ENCODE measurements around the gene FHDC1.

FHDC1 gene

DNA sequence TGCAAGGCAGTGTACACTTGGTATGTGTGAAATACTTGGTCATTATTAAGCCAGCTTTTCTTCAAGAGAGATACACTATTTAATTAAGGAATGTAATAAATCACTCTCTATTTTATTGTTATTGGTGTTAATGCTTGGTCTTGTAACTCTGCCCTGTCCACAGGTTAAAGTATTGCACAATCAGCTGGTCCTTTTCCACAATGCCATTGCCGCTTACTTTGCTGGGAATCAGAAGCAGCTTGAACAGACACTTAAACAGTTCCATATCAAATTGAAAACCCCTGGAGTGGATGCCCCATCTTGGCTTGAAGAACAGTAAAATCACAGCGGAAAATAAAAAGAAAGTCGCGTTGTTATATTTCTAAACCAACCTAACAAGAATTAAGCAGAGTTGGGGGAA lies 26.2 kb upstream of the FHDC1 start:
- Histone ChIP-seq H4K20me1 (ENCODE audit: low read depth, low read length) (no peaks in the 10 kb centered on the region), H3K27me3 (ENCODE audit: low read length) (no peaks in the 10 kb centered on the region), H3K4me2 (ENCODE audit: low read depth, low read length, poor library complexity, severe bottlenecking) (no peak overlapping the region), H3K79me2 (ENCODE audit: insufficient read depth, low read length) (no peaks in the 10 kb centered on the region), H3K4me3 (ENCODE audit: insufficient read depth, low read length, poor library complexity, severe bottlenecking) (no peak overlapping the region), H3K9me3 (ENCODE audit: insufficient read depth, low read length) (no peaks in the 10 kb centered on the region), H3K9ac (ENCODE audit: low read length) (no peak overlapping the region), H2AFZ (ENCODE audit: low read depth, low read length, severe bottlenecking) (no peak overlapping the region), H3K9me2 (replicated peaks; ENCODE audit: insufficient read depth, low read length) (no peaks in the 10 kb centered on the region), H3K27ac (ENCODE audit: low read depth, low read length) (no peak overlapping the region), H3K36me3 (ENCODE audit: low read length) (no peaks in the 10 kb centered on the region), H3F3A (ENCODE audit: insufficient read depth) (no peaks in the 10 kb centered on the region)
- TF ChIP-seq, protein P1, sequence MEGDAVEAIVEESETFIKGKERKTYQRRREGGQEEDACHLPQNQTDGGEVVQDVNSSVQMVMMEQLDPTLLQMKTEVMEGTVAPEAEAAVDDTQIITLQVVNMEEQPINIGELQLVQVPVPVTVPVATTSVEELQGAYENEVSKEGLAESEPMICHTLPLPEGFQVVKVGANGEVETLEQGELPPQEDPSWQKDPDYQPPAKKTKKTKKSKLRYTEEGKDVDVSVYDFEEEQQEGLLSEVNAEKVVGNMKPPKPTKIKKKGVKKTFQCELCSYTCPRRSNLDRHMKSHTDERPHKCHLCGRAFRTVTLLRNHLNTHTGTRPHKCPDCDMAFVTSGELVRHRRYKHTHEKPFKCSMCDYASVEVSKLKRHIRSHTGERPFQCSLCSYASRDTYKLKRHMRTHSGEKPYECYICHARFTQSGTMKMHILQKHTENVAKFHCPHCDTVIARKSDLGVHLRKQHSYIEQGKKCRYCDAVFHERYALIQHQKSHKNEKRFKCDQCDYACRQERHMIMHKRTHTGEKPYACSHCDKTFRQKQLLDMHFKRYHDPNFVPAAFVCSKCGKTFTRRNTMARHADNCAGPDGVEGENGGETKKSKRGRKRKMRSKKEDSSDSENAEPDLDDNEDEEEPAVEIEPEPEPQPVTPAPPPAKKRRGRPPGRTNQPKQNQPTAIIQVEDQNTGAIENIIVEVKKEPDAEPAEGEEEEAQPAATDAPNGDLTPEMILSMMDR (IDR thresholded peaks at IDR 0.05; ENCODE audit: insufficient read depth, low read length, poor library complexity, severe bottlenecking) = no peak
- TF ChIP-seq EZH2phosphoT487 (conservative IDR thresholded peaks at IDR 0.05; ENCODE audit: low read length) = no peak

GRCh38 chr4:152910521-152910920 lies 25.6 kb upstream of the FHDC1 start:
- no peak overlapping the region for H2AFZ ChIP-seq (ENCODE audit: low read depth, low read length, severe bottlenecking)
- H3K4me2 ChIP-seq (ENCODE audit: low read depth, low read length, poor library complexity, severe bottlenecking) = no peak overlapping the region
- H3K4me3 ChIP-seq (ENCODE audit: insufficient read depth, low read length, poor library complexity, severe bottlenecking) = no peak overlapping the region
- H3K27me3 ChIP-seq (ENCODE audit: low read length) = no peaks in the 10 kb centered on the region
- H3K9me3 ChIP-seq (ENCODE audit: insufficient read depth, low read length) = no peaks in the 10 kb centered on the region
- no peaks in the 10 kb centered on the region for H3K79me2 ChIP-seq (ENCODE audit: insufficient read depth, low read length)
- H3F3A ChIP-seq (ENCODE audit: insufficient read depth) = no peaks in the 10 kb centered on the region
- no peaks in the 10 kb centered on the region for H4K20me1 ChIP-seq (ENCODE audit: low read depth, low read length)
- H3K9ac ChIP-seq (ENCODE audit: low read length) = no peak overlapping the region
- no peak overlapping the region for H3K27ac ChIP-seq (ENCODE audit: low read depth, low read length)
- TF ChIP-seq, protein P1 (IDR thresholded peaks at IDR 0.05; ENCODE audit: insufficient read depth, low read length, poor library complexity, severe bottlenecking) = no peak
- no peak for TF ChIP-seq EZH2phosphoT487 (conservative IDR thresholded peaks at IDR 0.05; ENCODE audit: low read length)
- no peaks in the 10 kb centered on the region for H3K36me3 ChIP-seq (ENCODE audit: low read length)
- H3K9me2 ChIP-seq (replicated peaks; ENCODE audit: insufficient read depth, low read length) = no peaks in the 10 kb centered on the region

GRCh38 chr4:152917543-152918395 lies 18.4 kb upstream of the FHDC1 start:
- Histone ChIP-seq H3K79me2 (ENCODE audit: insufficient read depth, low read length) (no peaks in the 10 kb centered on the region), H3F3A (ENCODE audit: insufficient read depth) (no peaks in the 10 kb centered on the region), H3K9me2 (replicated peaks; ENCODE audit: insufficient read depth, low read length) (no peaks in the 10 kb centered on the region), H2AFZ (ENCODE audit: low read depth, low read length, severe bottlenecking) (no peak overlapping the region), H3K4me2 (ENCODE audit: low read depth, low read length, poor library complexity, severe bottlenecking) (no peak overlapping the region), H4K20me1 (ENCODE audit: low read depth, low read length) (no peaks in the 10 kb centered on the region), H3K4me3 (ENCODE audit: insufficient read depth, low read length, poor library complexity, severe bottlenecking) (no peak overlapping the region), H3K27ac (ENCODE audit: low read depth, low read length) (no peak overlapping the region), H3K9ac (ENCODE audit: low read length) (no peak overlapping the region), H3K9me3 (ENCODE audit: insufficient read depth, low read length) (peaks cover 15% of the 10 kb centered on the region; the same call in 1 of the 2 replicates), H3K36me3 (ENCODE audit: low read length) (0 out of 2 replicates have a peak, but pooled peaks cover 6% of the 10 kb centered on the region), H3K27me3 (ENCODE audit: low read length) (no peaks in the 10 kb centered on the region)
- TF ChIP-seq, protein P1 (IDR thresholded peaks at IDR 0.05; ENCODE audit: insufficient read depth, low read length, poor library complexity, severe bottlenecking) = no peak
- TF ChIP-seq EZH2phosphoT487 (conservative IDR thresholded peaks at IDR 0.05; ENCODE audit: low read length) = no peak
